Liver (tissue), 9 donors: ENCODE results near the gene SUPT4H1. TPM values are rescaled to one million over a fixed set of nuclear protein-coding genes. Genes with fewer than 3 reads are reported as not detected.
"Not testable (repeated sequence)": the region's sequence is repeated elsewhere in the genome, so short reads cannot be mapped to it uniquely, and the experiment has no call there.

Source experiments
- DNase-seq: peaks from one replicate; pipeline ENCODE4 v3.0.0-alpha.2; 2017; ENCODE audit warnings: low spot score
- H3K27ac ChIP-seq, 2 donors: one replicate each; pipeline ENCODE4 v1.7.0; 2013; ENCODE audit warnings: inconsistent platforms in 2 of 2, low read length in 2 of 2, control low read depth in 1 of 2, low read depth in 1 of 2, mild to moderate bottlenecking in 1 of 2
- H3K27me3 ChIP-seq, 4 donors: one replicate each; pipeline versions ENCODE4 v1.6.1 to v1.7.0; 2013; ENCODE audit warnings: low read length in 3 of 4, inconsistent platforms in 1 of 4, mild to moderate bottlenecking in 1 of 4, moderate library complexity in 1 of 4; ENCODE audit not compliant: control insufficient read depth in 4 of 4, insufficient read depth in 4 of 4
- H3K36me3 ChIP-seq, 4 donors: one replicate each; pipeline versions ENCODE4 v1.6.1 to v1.7.0; 2013; ENCODE audit warnings: low read length in 3 of 4, mild to moderate bottlenecking in 3 of 4, low read depth in 1 of 4, moderate library complexity in 1 of 4; ENCODE audit not compliant: control insufficient read depth in 4 of 4, insufficient read depth in 3 of 4
- H3K4me1 ChIP-seq, 4 donors: one replicate each; pipeline versions ENCODE4 v1.6.1 to v1.7.0; 2013; ENCODE audit warnings: low read length in 3 of 4, mild to moderate bottlenecking in 3 of 4, moderate library complexity in 1 of 4; ENCODE audit not compliant: control insufficient read depth in 4 of 4, insufficient read depth in 4 of 4
- H3K4me3 ChIP-seq, 3 donors: one replicate each; pipeline versions ENCODE4 v1.6.1 to v1.7.0; 2013; ENCODE audit warnings: low read length in 3 of 3, control low read depth in 1 of 3, low read depth in 1 of 3, mild to moderate bottlenecking in 1 of 3
- H3K9ac ChIP-seq, 2 donors: one replicate each; pipeline ENCODE4 v1.7.0; 2013; ENCODE audit warnings: low read length in 2 of 2, mild to moderate bottlenecking in 2 of 2, moderate library complexity in 2 of 2, control low read depth in 1 of 2, low read depth in 1 of 2
- H3K9me3 ChIP-seq, 4 donors: one replicate each; pipeline versions ENCODE4 v1.6.1 to v1.7.0; 2013; ENCODE audit warnings: low read length in 3 of 4; ENCODE audit not compliant: control insufficient read depth in 4 of 4
- EGR1 ChIP-seq, 2 donors: IDR thresholded peaks; 2 replicates each; pipeline ENCODE4 v1.6.1; 2016 to 2018; ENCODE audit warnings: antibody characterized with exemption in 2 of 2, low read depth in 2 of 2
- GABPA ChIP-seq, 2 donors: IDR thresholded peaks in 1 of 2; conservative IDR thresholded peaks in 1 of 2; 2 replicates each; pipeline ENCODE4 v1.6.1; 2016; ENCODE audit warnings: antibody characterized with exemption in 2 of 2, mild to moderate bottlenecking in 1 of 2, moderate library complexity in 1 of 2
- HNF4A ChIP-seq, 2 donors: conservative IDR thresholded peaks; 2 replicates each; pipeline ENCODE4 v1.6.1; 2016; ENCODE audit warnings: antibody characterized with exemption in 2 of 2, mild to moderate bottlenecking in 2 of 2
- HNF4G ChIP-seq: IDR thresholded peaks from 2 replicates; pipeline ENCODE4 v1.6.1; 2016; ENCODE audit warnings: antibody characterized with exemption
- JUND ChIP-seq, 2 donors: IDR thresholded peaks; 2 replicates each; pipeline ENCODE4 v1.6.1; 2016; ENCODE audit warnings: antibody characterized with exemption in 2 of 2
- NR2F2 ChIP-seq: IDR thresholded peaks from 2 replicates; pipeline ENCODE4 v1.6.1; 2016; ENCODE audit warnings: antibody characterized with exemption
- RAD21 ChIP-seq, 2 donors: IDR thresholded peaks; 2 replicates each; pipeline ENCODE4 v1.6.1; 2016; ENCODE audit warnings: antibody characterized with exemption in 2 of 2, mild to moderate bottlenecking in 2 of 2
- RXRA ChIP-seq, 2 donors: IDR thresholded peaks; 2 replicates each; pipeline ENCODE4 v1.6.1; 2017 to 2018; ENCODE audit warnings: antibody characterized with exemption in 2 of 2, mild to moderate bottlenecking in 1 of 2
- TAF1 ChIP-seq: conservative IDR thresholded peaks from 2 replicates; pipeline ENCODE4 v1.6.1; 2016; ENCODE audit warnings: antibody characterized with exemption, mild to moderate bottlenecking
- YY1 ChIP-seq: IDR thresholded peaks from 2 replicates; pipeline ENCODE4 v1.6.1; 2016; ENCODE audit warnings: antibody characterized with exemption, mild to moderate bottlenecking
- WGBS: extraction: QIAGEN DNeasy Blood & Tissue Kit; methylation state at CpG from one replicate; pipeline ENCODE4 v1.1.7; 2013; 5-methylcytosine and 5-hydroxymethylcytosine counted together
- polyA plus RNA-seq, 2 donors: library from polyadenylated mRNA; stranded (reverse) in 1 of 2; unstranded in 1 of 2; fragments of 200-250 nt in 1 of 2; fragments of >200 nt in 1 of 2; fragmentation: Nextera tagmentation in 1 of 2; extraction: Ambion mirVana in 1 of 2; gene quantifications; one replicate each; pipeline versions ENCODE4 v1.2.1 to v1.2.3, GENCODE V29; 2013 to 2015
- total RNA-seq, 2 donors: library from RNA; depleted of rRNA; stranded (reverse); fragments of >200 nt; gene quantifications; one replicate each; pipeline ENCODE4 v1.2.3, GENCODE V29; 2014
- TF ChIP-seq, protein P1 (sequence below): IDR thresholded peaks from 2 replicates; pipeline ENCODE4 v1.6.1; 2016; ENCODE audit warnings: antibody characterized with exemption
- TF ChIP-seq, protein P2 (sequence below): IDR thresholded peaks from 2 replicates; pipeline ENCODE4 v1.6.1; 2016; ENCODE audit warnings: antibody characterized with exemption
- TF ChIP-seq, protein P3 (sequence below): IDR thresholded peaks from 2 replicates; pipeline ENCODE4 v1.6.1; 2016; ENCODE audit warnings: antibody characterized with exemption, mild to moderate bottlenecking
- donor health status: healthy.
- donor health status: healthy.
- donor health status: healthy.
- donor health status: healthy.
- donor health status: healthy.

The SUPT4H1 gene
- total and polyA plus RNA-seq, 4 donors: 23.3 to 59.1 (median 40.4) TPM

DNA sequence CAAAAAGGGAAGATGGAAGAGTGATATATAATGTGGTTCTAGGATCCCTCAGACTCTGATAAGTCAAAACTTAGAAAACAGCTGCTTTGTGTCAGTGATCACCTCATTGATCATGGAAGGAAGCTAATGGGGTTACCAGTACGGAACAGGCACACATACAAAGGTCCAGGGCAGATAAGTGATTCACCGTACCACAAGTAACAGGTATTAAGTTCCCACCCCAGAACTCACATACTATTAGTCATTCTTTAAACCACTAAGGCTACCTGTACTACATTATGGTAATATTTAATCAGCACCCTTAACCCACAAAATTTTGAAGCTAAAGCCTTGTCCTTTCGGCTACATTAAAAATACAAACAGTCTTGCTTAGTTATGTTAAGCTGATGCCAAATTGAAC, 48.0 kb upstream of the SUPT4H1 start (continued):
- TF ChIP-seq, protein P1, sequence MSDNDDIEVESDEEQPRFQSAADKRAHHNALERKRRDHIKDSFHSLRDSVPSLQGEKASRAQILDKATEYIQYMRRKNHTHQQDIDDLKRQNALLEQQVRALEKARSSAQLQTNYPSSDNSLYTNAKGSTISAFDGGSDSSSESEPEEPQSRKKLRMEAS: no peak
- TF ChIP-seq GABPA (IDR thresholded peaks at IDR 0.05 in 1 of 2, conservative IDR thresholded peaks at IDR 0.05 in 1 of 2) (no peak), RXRA (IDR thresholded peaks at IDR 0.05) (no peak), EGR1 (IDR thresholded peaks at IDR 0.05; ENCODE audit: low read depth in 2 of 2) (no peak)

DNA sequence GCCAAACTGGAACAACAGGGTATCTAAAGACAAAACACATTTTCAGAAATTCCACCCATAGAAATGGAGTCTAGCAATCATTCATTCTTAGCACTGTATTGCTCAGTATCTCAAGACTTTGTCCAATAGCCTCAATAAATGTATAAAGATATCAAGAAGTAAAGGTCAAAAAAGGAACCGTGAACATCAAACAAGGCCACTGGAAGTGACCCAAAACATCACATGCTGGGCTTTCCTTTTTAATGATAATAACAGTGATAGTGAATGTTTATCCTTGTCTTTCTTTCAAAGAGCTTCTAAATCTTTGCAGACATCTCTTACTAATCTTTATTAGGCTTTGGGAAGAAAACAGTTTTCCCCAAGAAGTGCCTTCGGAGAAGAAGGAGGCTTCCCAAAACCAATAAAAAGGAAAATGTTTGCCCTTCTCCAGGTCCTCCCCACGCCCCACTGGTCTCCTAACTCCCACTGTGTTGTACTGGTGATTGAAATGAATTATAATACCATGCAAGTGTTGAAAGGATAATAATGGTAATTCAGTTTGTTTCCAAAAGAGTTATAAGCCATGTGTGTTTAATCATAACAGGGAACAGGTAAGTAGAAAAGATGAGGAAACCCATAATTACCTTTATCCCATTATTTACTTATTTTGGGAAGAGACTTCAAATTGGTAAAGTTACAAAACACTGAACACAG, 46.7 kb upstream of the SUPT4H1 start:
- Histone ChIP-seq H3K4me1 (peaks cover 0 to 10% (median 3%) of the 10 kb centered on the region in 4 donors), H3K9ac (no peak overlapping the region), H3K4me3 (no peak overlapping the region), H3K27me3 (no peaks in the 10 kb centered on the region), H3K9me3 (no peaks in the 10 kb centered on the region), H3K27ac (no peak overlapping the region), H3K36me3 (peaks cover 0 to 2% (median under 1%) of the 10 kb centered on the region in 4 donors)
- no peak for DNase-seq
- WGBS: 55% methylated on average over 3 of the region's 3 CpGs
- no peak for TF ChIP-seq TAF1
- no peak for TF ChIP-seq NR2F2

DNA sequence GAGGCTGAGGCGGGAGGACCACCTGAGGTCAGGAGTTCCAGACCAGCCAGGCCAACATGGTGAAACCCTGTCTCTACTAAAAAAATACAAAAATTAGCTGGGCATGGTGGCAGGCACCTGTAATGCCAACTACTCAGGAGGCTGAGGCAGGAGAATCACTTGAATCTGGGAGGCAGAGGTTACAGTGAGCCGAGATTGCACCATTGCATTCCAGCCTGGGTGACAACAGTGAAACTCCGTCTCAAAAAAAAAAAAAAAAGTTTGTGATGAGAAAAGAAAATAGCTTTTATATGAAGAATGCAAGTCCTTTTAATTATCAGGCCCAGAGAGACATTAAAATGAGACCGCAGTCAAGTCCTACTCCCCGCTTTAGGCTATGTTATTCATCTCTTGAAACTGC, 45.4 kb upstream of the SUPT4H1 start:
- not testable (repeated sequence) for H3K27me3 ChIP-seq, H3K9me3 ChIP-seq, H3K4me3 ChIP-seq, H3K9ac ChIP-seq, DNase-seq, H3K27ac ChIP-seq, H3K36me3 ChIP-seq
- WGBS: 85% methylated on average over 5 of the region's 5 CpGs
- H3K4me1 ChIP-seq: peaks cover 0 to 14% (median 3%) of the 10 kb centered on the region in 4 donors

DNA sequence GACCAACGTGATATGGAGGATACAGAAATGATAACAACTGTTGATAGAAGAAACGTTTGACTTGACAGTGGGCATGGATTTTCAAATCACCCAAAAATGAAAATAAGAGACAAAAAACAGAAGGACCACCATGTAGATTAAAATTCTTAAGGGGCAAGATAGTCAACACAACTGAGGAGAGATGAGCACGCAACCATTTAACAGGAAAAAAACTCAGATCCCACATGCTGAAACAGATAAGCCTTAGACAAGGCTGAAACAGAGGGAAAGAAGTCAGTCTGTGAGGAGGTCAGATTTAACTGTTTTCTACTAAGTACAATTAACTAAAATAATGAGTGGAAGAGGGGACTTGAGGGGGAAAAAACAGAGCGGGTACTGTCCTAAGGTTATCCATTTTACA, 44.2 kb upstream of the SUPT4H1 start:
- Histone ChIP-seq H3K4me3 (no peak overlapping the region), H3K4me1 (peaks cover 5 to 26% (median 13%) of the 10 kb centered on the region in 4 donors), H3K9me3 (no peaks in the 10 kb centered on the region), H3K9ac (no peak overlapping the region), H3K27me3 (no peaks in the 10 kb centered on the region), H3K36me3 (no peaks in the 10 kb centered on the region), H3K27ac (no peak overlapping the region)
- no peak for TF ChIP-seq NR2F2
- TF ChIP-seq HNF4G: no peak
- WGBS: 82% methylated on average over 4 of the region's 4 CpGs
- DNase-seq: no peak

DNA sequence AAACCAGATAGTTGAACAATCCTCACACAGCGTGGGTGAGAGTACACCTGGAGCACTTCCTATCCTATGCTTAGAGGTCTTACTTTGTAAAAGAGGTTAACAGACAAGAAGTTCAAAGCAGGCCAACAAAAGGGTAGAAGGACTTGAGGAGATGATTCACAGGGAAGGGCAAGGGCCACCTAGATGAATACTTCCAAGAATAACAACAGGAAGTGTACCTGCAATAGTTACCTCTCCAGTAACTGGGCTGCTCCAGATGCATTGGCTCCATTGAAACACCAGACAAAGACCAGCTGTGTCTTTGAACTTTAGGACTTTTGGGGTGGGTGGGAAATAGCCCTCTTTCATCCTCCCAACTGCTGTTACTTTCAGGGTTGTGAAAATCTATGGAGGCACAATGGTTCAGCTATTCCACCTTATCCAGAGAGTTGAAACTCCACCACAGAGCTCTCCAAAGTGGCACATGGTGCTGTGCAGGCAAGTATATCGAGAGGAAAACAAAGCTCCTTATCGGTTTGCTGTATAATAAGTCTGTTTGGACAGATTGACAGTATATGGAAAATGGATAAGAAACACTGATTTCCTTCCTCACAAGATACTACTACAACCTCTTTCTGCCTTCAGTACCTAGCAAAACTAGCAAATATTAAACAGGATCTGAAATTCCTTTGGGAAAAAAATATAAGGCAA, 42.7 kb upstream of the SUPT4H1 start:
- TF ChIP-seq, protein P2, sequence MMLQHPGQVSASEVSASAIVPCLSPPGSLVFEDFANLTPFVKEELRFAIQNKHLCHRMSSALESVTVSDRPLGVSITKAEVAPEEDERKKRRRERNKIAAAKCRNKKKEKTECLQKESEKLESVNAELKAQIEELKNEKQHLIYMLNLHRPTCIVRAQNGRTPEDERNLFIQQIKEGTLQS: no peak
- TF ChIP-seq EGR1 (IDR thresholded peaks at IDR 0.05; ENCODE audit: low read depth in 2 of 2) (no peak), YY1 (no peak), RAD21 (IDR thresholded peaks at IDR 0.05) (no peak), HNF4A (conservative IDR thresholded peaks at IDR 0.05) (no peak), RXRA (IDR thresholded peaks at IDR 0.05) (no peak), HNF4G (no peak), NR2F2 (no peak), GABPA (IDR thresholded peaks at IDR 0.05 in 1 of 2, conservative IDR thresholded peaks at IDR 0.05 in 1 of 2) (no peak), JUND (IDR thresholded peaks at IDR 0.05) (no peak)
- TF ChIP-seq, protein P3, sequence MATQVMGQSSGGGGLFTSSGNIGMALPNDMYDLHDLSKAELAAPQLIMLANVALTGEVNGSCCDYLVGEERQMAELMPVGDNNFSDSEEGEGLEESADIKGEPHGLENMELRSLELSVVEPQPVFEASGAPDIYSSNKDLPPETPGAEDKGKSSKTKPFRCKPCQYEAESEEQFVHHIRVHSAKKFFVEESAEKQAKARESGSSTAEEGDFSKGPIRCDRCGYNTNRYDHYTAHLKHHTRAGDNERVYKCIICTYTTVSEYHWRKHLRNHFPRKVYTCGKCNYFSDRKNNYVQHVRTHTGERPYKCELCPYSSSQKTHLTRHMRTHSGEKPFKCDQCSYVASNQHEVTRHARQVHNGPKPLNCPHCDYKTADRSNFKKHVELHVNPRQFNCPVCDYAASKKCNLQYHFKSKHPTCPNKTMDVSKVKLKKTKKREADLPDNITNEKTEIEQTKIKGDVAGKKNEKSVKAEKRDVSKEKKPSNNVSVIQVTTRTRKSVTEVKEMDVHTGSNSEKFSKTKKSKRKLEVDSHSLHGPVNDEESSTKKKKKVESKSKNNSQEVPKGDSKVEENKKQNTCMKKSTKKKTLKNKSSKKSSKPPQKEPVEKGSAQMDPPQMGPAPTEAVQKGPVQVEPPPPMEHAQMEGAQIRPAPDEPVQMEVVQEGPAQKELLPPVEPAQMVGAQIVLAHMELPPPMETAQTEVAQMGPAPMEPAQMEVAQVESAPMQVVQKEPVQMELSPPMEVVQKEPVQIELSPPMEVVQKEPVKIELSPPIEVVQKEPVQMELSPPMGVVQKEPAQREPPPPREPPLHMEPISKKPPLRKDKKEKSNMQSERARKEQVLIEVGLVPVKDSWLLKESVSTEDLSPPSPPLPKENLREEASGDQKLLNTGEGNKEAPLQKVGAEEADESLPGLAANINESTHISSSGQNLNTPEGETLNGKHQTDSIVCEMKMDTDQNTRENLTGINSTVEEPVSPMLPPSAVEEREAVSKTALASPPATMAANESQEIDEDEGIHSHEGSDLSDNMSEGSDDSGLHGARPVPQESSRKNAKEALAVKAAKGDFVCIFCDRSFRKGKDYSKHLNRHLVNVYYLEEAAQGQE: no peak
- Histone ChIP-seq H3K27ac (no peak overlapping the region), H3K36me3 (no peaks in the 10 kb centered on the region), H3K27me3 (no peaks in the 10 kb centered on the region), H3K4me3 (no peak overlapping the region), H3K9ac (no peak overlapping the region), H3K4me1 (peaks cover 8 to 41% (median 23%) of the 10 kb centered on the region in 4 donors), H3K9me3 (no peaks in the 10 kb centered on the region)
- WGBS: 88% methylated on average over 3 of the region's 3 CpGs
- DNase-seq: no peak
